NCI-H2196 (cell line): ENCODE results near the gene MICAL3.
A peak's percentile ranks its signal among the peaks of the same experiment; 100 is the strongest.
"Not testable (repeated sequence)": the region's sequence is repeated elsewhere in the genome, so short reads cannot be mapped to it uniquely, and the experiment has no call there.

ENCODE experiments used
- DNase-seq: peaks from one replicate; lab custom pipeline; 2025; ENCODE audit not compliant: unreplicated experiment; lab: John Stamatoyannopoulos, UW

Gene MICAL3

GRCh38 chr22:18060646-18061620 lies 36.6 kb upstream of the MICAL3 start:
- DNase-seq: no peak

DNA sequence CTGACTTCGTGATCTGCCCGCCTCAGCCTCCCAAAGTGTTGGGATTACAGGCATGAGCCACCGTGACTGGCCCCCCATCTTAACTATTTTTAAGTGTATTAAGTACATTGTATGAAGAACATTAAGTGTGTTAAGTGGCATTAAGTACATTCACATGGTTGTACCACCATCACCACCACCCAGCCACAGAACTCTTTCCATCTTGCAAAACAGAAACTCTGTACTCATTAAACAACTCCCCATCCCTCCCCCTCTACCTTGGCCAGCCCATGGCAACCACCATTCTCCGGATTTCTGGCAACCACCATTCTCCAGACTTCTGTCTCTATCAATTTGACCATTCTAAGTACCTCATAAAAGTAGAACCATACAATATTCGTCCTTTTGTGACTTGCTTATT lies 35.6 kb upstream of the MICAL3 start:
- DNase-seq: no peak

DNA sequence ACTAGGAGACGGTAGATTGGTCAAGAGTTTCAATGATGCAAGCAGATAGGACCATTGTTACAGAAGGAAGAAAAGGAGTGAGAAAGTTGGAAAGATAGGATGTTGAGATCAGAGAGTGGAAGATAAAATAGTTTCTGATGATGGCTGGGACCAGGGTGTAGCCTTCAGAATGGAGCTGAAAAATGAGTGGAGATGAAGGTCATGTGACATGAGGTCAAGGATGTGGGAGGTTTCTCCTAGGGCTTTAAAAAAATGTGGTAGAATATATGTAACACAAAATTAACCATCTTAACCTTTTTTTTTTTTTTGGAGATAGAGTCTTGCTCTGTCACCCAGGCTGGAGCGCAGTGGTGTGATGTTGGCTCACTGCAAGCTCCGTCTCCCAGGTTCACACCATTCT lies 35.1 kb upstream of the MICAL3 start:
- no peak for DNase-seq

DNA sequence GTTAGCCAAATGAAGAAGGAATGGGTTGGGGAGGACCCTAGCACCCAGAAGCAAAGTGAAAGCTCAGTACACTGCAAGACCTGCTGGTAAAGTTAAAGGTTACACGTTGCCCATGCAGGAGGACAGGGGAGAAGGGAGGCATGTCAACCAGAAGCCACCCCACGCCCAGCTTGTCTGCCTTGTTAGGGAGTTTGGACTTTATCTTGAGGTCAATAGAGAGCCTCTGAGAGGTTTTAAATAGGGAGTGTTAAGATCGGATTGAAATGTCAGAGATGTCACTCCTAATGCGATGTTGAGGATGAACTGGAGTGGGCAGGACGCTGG lies 34.7 kb upstream of the MICAL3 start:
- DNase-seq: no peak

DNA sequence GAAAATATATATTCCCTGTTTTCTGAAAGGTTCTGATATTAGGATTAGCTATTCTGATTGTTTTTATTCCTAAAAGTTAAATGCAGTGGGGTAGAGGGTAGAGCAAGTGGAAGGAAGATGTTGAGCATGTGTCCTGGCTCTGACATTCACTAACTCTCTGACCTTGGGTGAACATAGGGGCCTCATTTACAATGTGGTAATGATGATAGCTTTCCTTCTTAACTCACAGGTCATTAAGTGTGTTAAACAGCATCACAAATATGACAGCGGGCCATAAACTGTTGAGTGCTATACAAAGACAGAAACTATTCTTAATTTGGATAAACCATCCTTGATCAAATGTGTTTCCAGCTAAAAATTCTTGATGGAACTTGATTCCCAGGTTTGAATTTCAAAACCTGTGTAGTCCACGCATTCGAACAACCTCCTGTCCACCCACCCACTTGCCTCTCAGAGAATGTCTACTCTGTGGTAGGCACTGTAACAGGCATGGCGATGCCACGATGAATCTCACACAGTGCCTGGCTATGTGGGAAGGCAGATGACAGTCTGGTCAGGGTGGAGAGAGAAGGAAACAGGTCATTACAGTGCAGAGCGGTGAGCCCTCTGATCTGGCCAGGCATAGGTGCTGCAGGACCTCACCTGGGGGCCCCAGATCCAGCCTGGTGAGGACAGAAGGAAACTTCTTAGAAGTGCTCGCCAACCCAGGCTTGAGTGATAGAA lies 34.2 kb upstream of the MICAL3 start:
- no peak for DNase-seq

DNA sequence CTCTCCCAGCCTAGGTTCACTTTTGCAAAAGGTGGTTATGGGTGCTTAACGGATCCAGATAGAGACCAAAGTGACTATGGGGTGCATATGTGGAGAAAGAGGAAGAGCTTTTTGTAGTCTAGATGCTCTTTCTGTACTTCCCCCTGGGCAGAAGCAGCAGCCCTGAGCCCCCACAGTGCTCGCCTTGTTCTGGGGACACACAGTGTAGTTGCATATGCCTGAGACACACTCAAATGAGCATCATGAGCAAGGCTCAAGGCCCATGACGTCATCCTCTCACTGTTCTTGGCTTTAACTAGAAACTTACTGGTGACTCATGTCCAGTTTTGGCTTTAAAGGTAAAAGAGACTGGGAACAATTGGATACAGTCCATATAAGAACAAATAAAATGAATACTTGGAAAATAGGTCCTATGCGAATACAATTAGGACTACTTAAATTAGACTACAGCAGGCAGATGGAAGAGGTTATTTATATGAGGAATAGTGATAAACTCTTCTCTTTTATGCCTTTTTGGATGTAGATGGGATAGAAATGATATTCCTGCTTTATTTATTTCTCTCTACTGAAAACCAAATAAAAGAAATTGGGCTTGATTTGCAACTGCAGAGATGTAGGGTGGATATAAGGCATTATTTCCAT lies 33.3 kb upstream of the MICAL3 start:
- peak; percentile 69 for DNase-seq

GRCh38 chr22:18056807-18057474 lies 32.6 kb upstream of the MICAL3 start:
- DNase-seq: no peak

- peak; percentile 70 for DNase-seq
These were observed 31.9 kb upstream of the MICAL3 start for GRCh38 chr22:18056161-18056666.

DNA sequence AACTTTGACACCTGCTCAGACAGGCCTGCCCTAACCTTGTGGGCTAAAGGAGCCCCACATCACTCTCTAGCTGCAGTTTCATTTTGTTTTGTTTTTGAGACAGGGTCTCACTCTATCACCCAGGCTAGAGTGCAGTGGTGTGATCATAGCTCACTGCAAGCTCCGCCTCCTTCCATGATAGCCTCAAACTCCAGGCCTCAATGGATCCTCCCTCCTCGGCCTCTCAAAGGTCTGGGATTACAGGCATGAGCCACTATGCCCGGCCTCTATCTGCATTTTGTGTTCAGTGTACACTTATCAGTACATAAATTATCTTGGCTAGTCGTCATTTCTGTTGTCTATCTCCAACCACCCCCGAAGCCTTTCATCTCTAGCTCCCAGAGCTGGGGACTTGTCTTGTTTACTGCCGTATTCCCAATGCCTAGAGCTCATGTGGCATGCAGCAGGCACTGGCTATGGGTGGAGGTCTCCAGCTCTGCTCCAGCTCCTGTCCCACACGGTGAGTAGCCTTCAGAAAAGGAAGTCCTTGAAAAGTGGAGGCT lies 31.3 kb upstream of the MICAL3 start:
- no peak for DNase-seq

DNA sequence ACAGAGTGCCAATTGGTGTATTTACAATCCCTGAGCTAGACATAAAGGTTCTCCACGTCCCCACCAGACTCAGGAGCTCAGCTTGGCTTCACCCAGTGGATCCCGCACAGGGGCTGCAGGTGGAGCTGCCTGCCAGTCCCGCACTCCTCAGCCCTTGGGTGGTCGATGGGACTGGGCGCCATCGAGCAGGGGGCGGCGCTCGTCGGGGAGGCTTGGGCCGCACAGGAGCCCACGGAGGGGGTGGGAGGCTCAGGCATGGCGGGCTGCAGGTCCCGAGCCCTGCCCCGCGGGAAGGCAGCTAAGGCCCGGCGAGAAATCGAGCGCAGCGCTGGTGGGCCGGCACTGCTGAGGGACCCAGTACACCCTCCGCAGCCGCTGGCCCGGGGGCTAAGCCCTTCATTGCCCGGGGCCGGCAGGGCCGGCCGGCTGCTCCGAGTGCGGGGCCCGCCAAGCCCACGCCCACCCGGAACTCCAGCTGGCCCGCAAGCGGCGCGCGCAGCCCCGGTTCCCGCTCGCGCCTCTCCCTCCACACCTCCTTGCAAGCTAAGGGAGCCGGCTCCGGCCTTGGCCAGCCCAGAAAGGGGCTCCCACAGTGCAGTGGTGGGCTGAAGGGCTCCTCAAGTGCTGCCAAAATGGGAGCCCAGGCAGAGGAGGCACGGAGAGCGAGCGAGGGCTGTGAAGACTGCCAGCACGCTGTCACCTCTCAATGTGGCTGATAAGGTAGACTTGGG lies 29.0 kb upstream of the MICAL3 start:
- not testable (repeated sequence) for DNase-seq

DNA sequence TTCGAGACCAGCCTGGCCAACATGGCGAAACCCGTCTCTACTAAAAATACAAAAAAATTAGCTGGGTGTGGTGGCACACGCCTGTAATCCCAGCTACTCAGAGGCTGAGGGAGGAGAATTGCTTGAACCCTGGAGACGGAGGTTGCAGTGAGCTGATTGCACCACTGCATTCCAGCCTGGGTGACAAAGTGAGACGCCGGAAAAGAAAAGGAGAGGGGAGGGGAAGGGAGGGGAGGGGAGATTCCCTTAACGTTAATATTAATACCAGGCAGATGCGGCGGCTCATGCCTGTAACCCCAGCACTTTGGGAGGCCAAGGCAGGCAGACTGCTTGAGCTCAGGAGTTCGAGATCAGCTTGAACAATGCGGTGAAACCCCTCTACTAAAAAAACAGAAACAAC lies 26.8 kb upstream of the MICAL3 start:
- not testable (repeated sequence) for DNase-seq

DNA sequence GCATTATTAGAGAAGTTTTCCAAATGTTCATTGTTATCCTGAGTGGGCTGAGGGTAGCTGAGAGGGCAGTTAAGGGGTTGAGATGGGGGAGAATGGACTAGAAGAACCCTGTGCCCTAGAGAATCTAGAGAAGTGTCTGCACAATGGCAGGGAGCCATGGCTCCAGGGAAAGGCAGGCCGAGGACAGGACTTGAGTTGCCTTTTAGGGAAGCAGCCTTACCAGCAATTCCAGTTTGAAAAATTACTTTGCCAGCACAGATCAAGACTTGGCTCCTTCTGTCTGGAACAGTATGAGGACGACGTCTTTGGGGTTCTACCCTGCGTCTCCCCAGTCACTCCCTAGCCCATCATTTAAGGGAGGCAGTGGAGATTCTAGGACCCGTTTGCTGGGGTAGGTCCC lies 25.7 kb upstream of the MICAL3 start:
- DNase-seq: no peak

- DNase-seq: no peak
These were observed 24.1 kb upstream of the MICAL3 start for GRCh38 chr22:18048441-18048898.

- DNase-seq: no peak
These were observed 23.7 kb upstream of the MICAL3 start for GRCh38 chr22:18048041-18048440.

DNA sequence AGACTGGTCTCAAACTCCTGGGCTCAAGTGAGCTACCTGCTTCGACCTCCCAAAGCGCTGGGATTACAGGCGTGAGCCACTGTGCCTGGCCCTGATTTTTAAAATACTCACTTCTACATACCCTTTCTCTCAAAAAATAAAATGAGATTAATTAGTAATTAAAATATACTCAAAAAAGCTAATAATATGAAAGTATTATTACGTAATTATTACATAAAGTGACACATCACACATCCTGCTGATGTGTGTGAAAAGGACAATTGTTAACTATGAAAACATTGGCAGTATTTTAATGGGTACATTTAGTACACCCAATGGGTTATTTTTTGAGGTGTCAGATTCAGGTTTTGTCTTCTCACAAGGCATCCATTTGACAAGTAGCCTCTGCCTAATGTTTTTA lies 21.4 kb upstream of the MICAL3 start:
- no peak for DNase-seq

DNA sequence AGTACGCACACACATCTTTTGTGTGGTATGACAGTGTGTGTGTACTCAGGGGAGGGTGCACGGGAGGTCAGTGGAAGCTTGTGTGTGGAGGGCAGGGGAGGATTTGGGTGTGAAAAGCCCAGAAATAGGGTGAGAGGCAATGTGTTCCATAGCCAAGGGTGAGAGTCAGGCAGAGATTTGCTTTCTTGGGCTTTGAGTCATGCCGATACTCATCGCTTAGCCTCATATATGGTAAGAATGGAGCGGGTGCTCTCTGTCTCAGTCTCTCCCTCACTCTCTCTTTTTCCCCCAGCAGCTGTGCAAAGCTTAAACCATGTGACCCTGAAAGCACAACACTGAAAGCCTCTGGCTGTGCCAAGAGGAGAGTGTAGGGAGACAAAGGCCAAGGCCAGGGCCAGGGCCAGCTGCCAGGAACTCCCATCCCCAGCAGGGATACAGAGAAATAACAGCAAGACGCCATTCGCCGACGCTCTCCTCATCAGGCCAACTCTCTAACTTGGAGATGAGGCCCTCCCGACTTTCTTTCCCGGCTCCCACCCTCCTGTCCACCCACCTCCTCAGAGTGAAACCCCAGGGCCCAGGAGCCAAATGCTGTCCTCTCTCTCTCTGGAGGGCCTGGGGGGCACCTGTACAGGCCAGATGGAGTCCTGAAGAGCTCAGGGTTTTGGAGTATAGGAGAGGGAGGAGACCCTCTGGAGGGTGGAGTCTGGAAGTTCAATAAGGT lies 20.3 kb upstream of the MICAL3 start:
- DNase-seq: peak; percentile 91

- DNase-seq: no peak
These were observed 18.3 kb upstream of the MICAL3 start for GRCh38 chr22:18042685-18043084.

DNA sequence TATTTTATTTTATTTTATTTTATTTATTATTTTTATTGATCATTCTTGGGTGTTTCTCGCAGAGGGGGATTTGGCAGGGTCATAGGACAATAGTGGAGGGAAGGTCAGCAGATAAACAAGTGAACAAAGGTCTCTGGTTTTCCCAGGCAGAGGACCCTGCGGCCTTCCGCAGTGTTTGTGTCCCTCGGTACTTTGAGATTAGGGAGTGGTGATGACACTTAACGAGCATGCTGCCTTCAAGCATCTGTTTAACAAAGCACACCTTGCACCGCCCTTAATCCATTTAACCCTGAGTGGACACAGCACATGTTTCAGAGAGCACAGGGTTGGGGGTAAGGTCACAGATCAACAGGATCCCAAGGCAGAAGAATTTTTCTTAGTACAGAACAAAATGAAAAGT lies 16.5 kb upstream of the MICAL3 start:
- DNase-seq: not testable (repeated sequence)

DNA sequence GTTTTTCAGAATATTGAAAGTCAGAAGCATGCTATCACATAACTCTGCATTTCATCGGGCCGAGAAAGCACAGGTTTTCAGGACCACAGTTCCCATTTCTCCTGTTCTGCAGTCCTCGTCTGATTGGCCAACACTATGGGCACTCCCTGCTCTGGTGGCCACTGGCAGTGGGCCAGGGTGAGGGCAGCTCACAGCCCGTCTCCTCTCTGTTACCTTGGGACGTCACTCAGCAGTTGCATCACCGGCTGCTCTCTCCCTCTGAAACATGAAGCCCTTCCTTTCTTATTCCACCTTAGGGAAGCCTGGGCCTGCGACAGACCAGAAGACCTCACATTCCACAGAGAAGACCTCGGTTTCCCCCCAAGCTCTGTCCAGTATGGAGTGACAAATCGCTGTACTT lies 11.4 kb upstream of the MICAL3 start:
- DNase-seq: peak; percentile 76
